HG03139 (cell line): Measurements from ENCODE around the gene AFAP1L2.
"Not testable (repeated sequence)": the region's sequence is repeated elsewhere in the genome, so short reads cannot be mapped to it uniquely, and the experiment has no call there.

Source experiments
- ATAC-seq: cut with Tn5 transposase; IDR thresholded peaks from one replicate; pipeline ENCODE4 v1.9.1; 2021; ENCODE audit not compliant: unreplicated experiment

Gene AFAP1L2

DNA sequence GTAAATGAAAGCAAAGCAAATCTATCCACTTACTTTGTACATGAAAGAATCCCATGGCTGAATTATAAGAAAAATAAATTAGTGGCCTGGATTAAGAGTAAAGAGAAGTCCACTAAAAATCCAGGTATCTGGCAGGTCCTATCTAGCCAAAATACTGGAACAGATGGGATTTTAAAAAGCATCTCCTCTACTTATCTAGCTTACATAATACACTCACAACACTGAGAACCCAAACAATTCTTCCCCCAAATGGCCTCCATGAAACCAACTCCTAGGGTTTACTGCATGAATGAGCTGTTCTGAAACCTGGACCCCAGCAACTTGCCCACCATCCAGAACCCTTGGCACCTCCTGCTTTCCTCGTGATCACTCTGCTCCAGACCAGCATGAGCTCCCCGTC lies 61.3 kb downstream of the AFAP1L2 start:
- ATAC-seq, result no peak

DNA sequence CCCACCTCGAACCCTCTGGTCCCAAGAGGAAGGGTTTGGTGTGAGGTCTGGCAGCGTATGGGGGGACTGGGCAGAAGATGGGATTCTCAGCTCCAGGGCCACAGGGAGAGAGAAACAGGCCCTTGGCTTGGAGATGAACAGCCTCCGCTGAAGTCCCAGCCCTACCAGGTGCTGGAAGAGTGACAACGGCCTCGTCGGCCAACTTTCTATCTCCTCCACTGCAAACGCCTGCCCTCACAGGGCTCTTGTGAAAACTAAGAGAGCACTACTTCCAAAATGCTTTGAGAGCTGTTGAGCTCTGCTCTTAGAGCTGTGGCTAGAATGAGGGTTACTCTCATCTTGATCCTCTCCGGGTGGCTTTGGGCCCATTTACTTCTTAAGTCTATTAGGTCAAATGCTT lies 63.5 kb downstream of the AFAP1L2 start:
- no peak for ATAC-seq

DNA sequence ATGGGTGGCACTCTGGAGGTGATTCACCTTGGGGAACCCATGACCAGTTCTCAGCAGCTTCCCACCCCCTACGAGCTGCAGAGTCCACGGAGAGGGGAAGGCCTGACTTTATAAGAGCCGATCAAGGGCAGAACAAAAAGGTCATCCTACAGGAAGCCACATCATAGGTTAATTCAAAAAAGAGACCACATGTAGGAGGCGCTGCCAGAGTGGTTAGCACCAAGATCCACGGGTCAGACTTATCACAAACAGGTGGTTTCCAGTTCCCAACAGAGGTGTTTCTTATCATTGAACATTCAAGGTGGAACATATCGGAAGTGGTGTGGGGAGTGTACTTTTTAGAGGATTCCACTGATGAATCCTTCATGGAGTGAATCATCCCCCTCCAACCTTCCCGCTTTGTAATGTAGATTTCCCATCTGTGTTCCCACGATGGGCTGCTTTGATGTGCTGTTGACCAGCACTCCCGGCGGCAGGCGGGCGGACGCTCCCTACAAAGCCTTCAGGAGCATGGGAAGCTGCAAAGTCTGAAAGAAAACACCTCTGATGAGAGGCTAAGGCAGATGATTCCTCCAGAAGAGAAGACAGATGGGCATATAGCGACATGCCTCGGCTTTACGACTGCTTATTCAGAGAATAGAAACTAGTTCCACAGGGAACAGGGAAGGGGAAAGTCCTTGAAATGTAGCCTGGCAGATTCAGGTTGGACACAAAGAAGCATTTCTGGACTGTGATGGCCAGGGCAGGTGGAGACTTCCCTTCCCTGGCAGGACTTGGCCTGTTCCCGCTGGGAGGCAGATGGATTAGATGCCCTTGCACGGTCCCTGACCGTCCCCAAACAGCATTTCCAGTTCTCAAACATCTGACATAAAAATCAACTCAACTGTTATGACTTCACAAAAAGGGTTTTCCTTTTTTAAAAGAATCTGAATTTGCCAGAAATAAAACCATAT lies 66.5 kb downstream of the AFAP1L2 start:
- ATAC-seq, result no peak

DNA sequence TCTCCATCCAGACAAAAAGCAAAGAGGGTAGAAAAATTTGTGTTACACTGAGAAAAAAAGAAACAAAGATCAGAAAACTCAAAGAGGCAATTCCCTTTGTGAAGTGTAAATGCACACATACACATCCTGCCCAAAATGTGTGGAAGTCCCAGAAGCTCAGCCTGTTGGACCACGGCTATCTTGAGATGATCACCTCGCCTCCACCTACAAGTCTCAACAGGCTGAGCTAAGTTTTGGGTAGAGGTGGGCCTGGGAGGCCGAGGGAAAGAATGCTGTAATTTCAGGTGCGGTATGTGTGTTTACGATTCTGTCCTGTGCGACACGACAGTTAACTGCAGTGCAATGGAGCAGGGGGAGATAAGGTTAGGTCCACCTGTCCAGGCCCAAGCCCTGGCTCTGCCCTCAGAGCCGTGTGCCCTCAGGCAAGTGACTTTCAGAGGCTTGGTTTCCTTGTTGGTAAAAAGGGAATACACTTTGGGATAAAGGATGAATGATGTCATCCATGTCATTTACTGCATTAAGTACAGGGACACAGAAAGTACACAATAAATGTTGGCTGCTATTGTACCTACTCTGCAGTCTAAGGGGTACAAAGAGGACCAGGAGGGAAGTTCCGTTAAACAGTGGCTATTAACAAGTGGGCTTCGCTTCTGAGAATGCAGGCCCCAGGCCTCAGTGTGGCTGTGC lies 67.3 kb downstream of the AFAP1L2 start:
- no peak for ATAC-seq

DNA sequence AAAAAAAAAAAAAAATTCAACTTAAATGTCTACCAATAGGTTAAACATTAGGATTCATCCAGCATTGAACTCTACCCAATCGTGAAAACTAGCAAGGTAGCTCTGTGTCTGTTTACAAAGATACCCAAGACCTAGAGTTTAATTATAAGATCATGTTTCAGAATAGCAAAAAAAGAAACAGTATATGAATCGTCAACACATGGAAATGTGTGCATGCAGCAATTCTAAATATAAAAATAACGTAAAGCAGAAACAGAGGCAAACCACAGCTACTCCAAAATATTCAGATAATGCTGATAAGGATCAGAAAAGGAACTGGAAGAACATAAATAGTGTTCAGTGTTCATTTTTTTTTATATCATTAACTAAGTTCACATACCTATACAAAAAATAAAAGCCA lies 68.7 kb downstream of the AFAP1L2 start:
- ATAC-seq, result no peak

DNA sequence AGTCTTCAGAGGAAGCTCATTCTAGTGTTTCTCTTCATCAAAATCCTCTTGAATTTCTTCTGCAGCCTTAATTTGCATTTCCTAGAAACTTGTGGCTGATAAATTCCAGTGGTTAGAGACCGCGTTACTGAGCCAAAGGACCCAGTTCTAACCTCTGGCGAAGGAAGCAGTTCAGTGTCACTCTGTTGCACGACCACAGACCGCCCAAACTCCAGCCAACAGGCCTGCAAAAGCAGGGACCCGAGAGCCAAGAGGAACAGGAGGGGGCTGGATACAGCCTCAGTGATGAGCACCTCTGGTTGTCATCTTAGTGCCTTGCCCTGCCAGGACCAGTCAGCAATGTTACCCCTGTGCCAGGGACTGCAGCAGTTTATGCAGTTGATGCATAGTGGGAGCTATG lies 70.0 kb downstream of the AFAP1L2 start:
- ATAC-seq, result no peak

DNA sequence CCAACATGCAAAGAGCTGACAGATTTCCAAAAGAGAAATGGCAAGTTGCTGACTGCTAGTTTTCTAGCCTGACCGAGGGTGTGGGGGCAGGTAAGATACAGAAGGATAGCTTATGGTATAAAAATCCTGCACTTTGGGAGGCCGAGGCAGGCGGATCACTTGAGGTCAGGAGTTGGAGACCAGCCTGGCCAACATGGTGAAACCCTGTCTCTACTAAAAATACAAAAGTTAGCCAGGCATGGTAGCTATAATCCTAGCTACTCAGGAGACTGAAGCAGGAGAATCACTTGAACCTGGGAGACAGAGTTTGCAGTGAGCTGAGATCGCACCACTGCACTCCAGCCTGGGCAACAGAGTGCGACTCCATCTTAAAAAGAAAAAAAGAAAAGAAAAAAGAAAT lies 70.9 kb downstream of the AFAP1L2 start:
- ATAC-seq, result not testable (repeated sequence)

DNA sequence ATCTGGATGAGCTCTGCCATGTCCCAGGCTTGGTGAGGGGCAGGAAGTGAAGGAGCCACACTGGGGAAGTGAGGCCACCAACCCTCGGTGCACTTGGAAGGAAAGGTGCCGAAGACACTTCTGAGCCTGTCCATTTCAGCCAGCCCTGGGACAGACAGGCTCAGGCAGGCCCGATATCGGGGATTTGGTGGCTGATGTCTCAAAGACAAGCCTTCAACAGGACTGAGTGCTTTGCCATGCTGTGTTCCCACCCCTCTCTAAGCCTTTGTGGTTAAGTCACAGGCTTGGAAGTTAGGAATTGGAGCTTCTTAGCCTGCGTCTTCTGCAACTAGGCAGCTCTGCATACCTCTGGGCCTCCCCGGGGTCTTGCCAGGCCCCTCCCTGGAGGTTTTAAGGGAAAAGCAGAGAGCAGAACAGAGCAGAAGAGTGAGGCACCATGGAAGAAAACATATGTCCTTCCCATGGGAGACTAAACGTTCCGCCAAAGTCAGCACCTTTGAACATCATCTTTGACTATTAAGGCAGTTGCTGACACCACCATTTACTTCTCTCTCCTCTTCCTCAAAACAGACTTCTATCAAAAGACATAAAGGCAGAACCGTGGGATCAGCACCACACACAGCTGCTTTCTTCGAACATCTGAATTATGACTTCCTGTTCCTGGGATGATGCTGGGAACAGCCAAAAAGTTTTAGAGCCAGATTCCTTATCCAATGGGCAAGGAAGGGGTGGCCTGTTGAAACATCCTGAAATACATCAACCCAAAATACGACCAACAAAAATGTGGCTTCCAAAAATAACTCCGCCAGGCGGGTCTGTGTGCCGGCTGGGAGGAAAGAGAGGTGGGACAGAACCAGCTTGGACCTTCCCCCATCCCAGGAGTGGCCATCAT lies 71.8 kb downstream of the AFAP1L2 start:
- ATAC-seq, result no peak

DNA sequence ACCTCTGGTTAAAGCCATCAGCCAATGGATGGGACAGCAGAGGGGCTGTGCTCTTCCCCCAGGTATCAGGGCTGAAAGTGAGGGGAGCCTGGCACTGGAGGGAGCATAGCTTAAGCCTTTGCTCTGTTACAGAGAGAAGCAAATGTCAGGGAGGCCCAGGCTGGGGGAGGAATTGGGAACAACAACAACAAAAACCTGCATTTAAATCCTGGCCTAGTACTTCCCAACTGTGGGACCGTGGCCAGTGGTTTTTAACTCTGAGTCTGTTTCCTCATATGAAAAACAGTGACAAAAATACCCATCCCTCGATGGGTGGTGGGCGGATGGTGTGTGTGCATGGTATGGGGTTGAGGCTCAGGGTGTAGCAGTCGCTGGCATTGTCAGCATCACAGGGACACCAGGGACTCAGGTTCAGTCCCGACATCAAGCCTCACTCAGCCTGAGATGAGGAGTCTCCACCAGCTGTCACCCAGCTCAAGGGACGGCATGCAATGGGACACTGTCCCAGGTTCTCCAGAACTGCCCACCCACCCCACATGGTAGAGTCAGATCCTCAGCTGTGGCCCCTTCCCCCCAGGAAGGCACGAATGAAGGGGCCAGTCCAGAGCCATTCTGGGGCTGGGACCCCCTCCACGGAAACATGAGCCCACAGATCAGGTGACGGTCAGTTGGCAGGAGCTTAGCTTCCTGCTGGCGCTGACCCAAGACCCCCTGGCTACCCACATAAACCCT lies 74.5 kb downstream of the AFAP1L2 start:
- ATAC-seq, result no peak

DNA sequence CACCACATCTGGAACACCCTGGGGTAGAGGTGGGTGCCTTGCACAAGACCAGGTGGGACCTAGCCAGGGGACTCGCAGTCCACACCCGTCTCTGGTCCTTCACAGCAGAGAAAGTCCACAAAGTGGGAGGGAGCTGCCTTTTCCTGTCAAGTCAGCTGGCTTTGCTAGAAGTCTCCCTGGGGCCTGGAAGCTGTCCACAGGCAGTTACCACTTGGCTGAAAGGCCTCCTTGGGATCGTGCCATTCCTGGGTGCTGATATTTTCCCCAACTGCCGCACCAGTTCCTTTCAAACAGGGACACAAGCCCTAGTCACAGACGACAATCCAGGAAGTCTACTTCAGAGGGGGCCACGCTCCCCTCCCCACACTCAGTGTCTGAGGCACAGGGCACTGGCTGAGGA lies 75.4 kb downstream of the AFAP1L2 start:
- ATAC-seq, result no peak

DNA sequence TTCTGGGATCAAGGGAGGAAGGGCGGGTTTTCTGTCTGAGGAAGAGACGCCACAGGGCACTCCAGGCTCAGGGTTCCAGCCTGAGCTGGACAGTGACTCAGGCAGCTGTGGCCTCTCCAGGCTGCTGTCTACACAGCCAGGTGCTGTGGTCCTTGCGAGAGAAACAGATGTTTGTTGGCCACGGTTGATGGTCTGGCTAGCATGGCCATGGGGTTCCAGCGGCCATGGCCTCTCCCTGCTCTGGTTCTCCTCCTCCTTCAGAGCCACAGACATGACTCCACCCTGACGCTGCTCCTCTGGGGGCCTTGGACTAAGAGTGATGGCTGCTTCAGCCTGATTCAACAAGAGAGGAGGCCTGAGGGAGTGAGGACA lies 75.9 kb downstream of the AFAP1L2 start:
- no peak for ATAC-seq

DNA sequence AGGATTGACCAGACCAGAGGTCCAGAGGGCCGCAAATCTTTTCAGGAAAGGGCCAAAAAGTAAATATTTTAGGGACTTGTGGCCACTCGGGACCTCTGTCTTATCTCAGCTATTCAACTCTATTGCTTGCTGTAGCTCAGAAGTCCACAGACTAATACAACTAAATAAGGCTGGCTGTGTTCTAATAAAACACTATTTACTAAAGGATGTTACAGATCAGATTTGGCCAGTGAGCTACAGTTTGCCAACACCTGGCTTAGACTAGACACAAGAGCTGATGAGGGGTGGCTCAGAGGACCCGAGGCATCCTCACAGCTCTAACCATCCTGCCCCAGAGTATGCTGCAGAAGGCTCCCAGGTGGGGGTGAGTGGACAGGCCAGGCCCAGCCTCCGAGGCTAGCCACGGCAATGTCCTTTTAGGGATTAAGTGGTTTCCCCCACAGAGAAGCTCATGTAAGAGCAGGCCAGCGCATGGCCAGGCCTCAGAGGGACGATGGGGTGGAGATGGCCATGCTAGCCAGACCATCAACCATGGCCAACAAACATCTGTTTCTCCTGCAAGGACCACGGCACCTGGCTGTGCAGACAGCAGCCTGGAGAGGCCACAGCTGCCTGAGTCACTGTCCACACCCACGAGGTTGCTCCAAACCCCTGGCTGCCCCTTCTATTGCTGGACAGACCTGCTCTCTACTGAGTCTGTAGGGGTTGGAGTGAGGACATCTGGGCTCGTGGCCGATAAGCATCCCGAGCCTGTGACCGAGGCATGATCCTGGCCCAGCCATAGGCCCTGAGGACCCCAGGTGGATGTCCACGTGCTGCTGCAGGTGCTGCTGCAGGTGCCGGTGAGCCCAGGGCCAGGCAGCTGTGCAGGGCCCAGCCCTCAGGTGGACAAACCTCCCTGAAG lies 76.5 kb downstream of the AFAP1L2 start:
- ATAC-seq, result no peak

DNA sequence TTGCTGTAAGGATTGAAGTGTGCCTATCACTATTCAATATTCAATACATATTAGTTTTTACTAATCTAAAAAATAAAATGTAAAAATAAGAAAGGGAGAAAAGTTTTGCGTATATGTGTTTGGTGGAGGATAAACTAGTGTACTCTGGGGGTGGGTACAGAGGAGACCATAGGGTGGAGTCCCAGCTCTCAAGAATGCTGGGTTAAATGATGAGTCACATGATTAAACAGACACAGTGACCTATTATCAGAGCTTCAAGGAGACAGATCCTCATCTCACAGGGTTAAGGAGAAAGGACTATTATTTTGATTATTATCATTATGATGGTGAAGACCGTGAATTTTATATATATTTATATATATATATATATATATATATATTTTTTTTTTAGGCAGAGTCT lies 77.5 kb downstream of the AFAP1L2 start:
- ATAC-seq, result no peak

DNA sequence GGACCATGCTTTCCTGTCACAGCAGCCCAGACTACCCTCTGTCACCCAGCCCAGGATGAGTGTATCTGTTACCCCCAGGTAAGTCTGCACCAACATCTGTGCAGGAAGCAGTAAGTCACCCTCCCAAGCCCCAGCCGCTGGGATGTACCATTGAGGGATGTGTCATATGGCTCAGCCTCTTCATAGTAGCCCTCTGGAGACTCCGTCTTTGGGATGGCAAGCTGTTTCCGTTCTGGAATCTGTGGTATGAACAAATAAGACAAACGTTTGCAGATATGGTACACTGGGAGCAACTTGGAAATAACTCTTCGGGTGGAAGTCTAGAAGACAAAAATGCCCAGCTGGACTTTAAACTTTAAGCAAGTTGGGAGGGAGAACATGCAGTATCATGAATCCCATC lies 81.3 kb downstream of the AFAP1L2 start:
- no peak for ATAC-seq

DNA sequence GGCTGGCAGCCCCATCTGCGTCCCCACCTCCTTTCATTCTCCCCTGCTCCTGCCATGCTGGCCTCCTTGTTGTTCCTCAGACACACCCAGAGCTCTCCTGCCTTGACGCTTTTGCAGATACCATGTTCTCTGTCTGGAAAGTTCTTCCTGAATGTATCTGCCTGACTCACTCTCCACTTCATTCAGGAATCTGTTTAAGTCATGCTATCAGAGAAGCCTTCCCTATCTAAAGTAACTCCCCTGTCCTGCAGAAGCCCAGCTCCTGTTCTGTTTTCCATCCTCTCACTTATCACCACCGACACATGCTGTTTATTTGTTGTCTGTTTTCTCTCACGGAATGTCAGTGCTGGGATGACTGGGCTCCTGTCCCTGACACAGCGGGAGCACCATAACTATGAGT lies 82.0 kb downstream of the AFAP1L2 start:
- ATAC-seq, result no peak

DNA sequence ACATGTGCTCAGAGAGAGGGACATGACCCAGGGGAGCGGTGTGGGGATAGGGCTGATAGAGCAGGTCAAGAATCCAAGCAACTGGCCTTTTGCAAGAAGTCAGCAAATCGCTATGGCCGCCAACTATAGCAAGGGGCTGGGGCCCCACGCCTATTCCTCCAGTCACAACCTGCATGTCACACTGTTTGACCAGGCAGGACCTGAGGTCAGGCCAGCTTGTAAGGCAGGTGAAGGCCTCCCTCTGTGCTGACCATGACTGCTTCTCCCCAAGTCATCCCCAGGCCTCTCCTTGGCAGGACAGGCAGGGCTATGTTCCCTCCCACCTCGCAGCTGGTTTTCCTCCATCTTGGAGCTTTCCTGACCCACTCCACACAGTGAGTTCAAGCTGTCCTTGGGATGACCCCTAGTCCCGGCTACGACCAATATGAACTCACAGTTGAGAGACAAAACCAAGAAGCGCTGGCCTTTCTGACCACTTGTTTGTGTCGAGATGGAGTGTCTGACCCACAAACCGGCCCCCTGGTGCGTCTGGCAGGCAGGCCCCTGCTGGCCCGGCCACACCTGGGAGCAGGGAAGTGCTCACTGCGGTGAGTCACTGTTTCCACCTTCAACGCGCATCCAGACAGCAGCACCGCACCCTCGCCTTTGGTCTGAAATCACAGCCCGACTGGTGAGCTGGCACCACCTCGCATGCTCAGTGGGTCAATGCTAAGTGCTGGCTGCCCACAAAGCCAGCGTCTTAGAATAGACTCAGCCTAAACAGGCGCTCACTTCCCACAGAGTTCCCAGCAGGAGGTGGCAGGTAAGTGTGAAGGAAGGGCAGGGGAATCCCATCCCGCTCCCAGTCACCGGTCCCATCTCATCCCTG lies 83.8 kb downstream of the AFAP1L2 start:
- ATAC-seq, result no peak

DNA sequence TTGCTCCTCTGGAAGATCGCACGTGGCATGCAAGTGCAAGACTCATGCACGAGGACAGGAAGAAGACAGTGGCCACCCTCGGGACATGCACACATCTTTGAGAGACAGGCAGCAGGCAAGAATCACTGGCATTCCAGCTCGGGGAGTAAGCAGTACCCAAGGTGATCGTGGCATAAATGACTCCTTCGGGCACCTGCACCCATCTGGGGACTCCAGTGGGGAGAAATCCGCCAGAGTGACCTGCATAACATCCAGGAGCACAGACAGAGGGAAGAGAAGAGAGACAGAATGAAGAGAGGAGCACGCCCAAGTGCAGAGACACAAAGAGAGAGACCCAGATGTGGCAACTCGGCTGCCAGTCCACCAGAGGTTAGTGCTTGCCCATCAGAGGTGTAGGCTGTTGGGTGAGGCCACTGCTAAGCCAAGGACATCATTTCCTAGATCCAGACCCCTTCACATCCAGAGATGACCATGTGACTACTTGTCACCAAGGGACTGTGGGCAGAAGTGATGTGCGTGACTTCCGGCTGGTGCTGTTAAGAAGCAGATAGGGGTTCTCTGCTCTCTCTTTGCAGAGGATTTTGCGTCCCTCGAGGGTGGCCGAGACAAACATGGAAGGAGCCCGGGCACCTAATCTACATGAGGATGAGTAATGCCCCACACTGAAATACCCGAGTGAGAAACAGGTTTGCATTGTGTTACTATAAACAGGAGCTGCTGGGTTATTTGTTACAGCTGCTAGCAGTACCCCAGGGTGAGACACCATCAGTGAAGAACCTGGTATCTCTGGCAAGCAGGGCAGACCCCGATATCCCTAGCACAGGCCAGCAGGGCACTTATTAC lies 84.7 kb downstream of the AFAP1L2 start:
- ATAC-seq, result no peak

DNA sequence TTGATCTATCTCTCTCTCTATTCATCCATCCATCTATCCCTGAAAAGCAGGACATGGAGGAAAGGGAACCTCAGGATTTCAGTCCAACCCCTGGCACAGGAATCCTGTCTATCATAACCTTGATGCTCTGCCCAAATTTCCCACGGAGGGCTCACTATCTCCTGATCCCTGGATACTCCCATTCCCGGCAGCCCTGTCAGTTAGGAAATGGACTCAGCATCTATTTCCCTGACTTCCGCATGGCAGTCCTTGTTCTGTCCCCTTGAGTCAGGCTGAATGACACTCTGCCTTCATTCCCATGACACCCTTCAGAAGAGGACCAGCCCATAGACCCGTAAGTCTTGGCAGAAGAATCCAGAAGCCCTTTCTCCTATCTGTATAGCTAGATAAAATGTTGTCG lies 87.6 kb downstream of the AFAP1L2 start:
- no peak for ATAC-seq
